DND-41 (cell line): Measurements from ENCODE around the gene ZKSCAN5.

Experiments
- ATAC-seq: fragments of 200-7000 bp; cut with Tn5 transposase; 3 replicates; pipeline ENCODE4 v1.9.1; 2021; ENCODE audit warnings: low read depth; ENCODE audit not compliant: insufficient read depth
- DNase-seq: peaks from one replicate; pipeline ENCODE4 v3.0.0-alpha.2; 2020
- H2AFZ ChIP-seq: 2 replicates; pipeline ENCODE4 v1.6.0; 2012; ENCODE audit warnings: low read depth, low read length
- H3K27ac ChIP-seq: 2 replicates; pipeline ENCODE4 v1.5.1; 2012; ENCODE audit warnings: low read length, inconsistent platforms
- H3K27me3 ChIP-seq: fragments of 200-600 bp; sonication (generic); 2 replicates; pipeline ENCODE4 v1.6.0; 2012; ENCODE audit warnings: low read length, mild to moderate bottlenecking, inconsistent platforms; ENCODE audit not compliant: insufficient read depth, poor library complexity
- H3K36me3 ChIP-seq: 2 replicates; pipeline ENCODE4 v1.5.1; 2012; ENCODE audit warnings: low read length, inconsistent platforms; ENCODE audit not compliant: insufficient read depth
- H3K4me1 ChIP-seq: 2 replicates; pipeline ENCODE4 v1.5.1; 2012; ENCODE audit warnings: mild to moderate bottlenecking, low read length; ENCODE audit not compliant: insufficient read depth
- H3K4me2 ChIP-seq: 2 replicates; pipeline ENCODE4 v1.6.0; 2012; ENCODE audit warnings: mild to moderate bottlenecking, moderate library complexity, low read length, inconsistent platforms; ENCODE audit not compliant: insufficient read depth
- H3K4me3 ChIP-seq, 2 experiments: fragments of 200-600 bp in 1 of 2; shearing (Covaris generic) in 1 of 2; 2 replicates each; pipeline ENCODE4 v1.5.1; 2012 to 2016; ENCODE audit warnings: inconsistent platforms in 2 of 2, low read length in 2 of 2, mild to moderate bottlenecking in 2 of 2, low read depth in 1 of 2, moderate library complexity in 1 of 2
- H3K79me2 ChIP-seq: 2 replicates; pipeline ENCODE4 v1.6.0; 2012; ENCODE audit warnings: low read length, inconsistent platforms; ENCODE audit not compliant: insufficient read depth
- H3K9ac ChIP-seq: 2 replicates; pipeline ENCODE4 v1.6.0; 2012; ENCODE audit warnings: low read depth, mild to moderate bottlenecking, inconsistent platforms, low read length, moderate library complexity
- H3K9me3 ChIP-seq: 2 replicates; pipeline ENCODE4 v1.5.1; 2012; ENCODE audit warnings: low read length, moderate library complexity, mild to moderate bottlenecking, inconsistent platforms; ENCODE audit not compliant: insufficient read depth, severe bottlenecking
- H4K20me1 ChIP-seq: 2 replicates; pipeline ENCODE4 v1.6.0; 2012; ENCODE audit warnings: low read length; ENCODE audit not compliant: insufficient read depth
- EZH2 ChIP-seq: IDR thresholded peaks from 3 replicates; pipeline ENCODE4 v1.6.1; 2012; ENCODE audit warnings: borderline replicate concordance, low read depth, mild to moderate bottlenecking, moderate library complexity, low read length, inconsistent platforms; ENCODE audit not compliant: severe bottlenecking
- TF ChIP-seq, protein P1 (sequence below): IDR thresholded peaks from 2 replicates; pipeline ENCODE4 v1.5.1; 2012; ENCODE audit warnings: borderline replicate concordance, low read length, moderate library complexity, mild to moderate bottlenecking; ENCODE audit not compliant: poor library complexity, severe bottlenecking; ENCODE audit errors: extremely low read depth

ZKSCAN5 gene

DNA sequence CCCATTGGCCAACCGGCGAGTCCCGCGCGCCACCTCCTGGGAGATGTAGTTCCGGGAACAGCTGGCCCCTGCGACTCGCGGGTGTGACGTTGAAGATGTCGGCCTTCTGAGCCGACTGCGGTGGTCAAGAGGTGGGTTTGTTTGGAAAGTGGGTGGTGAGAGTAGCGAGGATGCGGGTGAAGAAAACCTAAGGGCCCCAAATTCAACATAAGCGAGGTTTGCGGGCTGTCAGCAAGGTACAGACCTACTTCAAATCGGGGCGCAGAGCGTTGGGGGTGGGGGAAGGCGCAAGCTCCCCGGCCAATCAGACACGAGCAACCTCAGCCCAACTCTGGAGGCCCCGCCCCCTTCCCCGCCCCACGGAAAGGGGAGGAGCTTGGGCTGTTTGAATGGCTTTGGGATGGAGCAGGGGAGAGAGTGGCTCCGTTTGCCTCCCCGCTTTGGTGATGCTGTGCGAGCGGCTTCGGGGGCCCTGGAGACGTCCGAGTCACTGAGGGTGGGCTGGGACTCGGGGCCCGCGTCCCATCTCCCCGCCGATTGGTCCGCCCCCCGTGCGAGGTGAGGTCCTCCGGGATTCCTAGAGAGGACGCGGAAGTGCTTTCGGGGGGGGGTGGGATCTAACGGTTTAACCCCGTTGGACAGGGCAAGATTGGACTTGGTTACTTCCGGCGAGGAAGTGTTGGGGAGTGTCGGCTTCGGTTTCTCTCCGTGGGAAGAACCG lies at the start of gene ZKSCAN5:
Gene ZKSCAN5, plus strand, starts transcription at position 60 of the 721 bp plus-strand sequence. CDS start 1,383 bp downstream, outside the sequence.
- H3K27me3 ChIP-seq: no peaks in the 10 kb centered on the region
- H3K9ac ChIP-seq: peak within 1 kb of the TSS; percentile 77
- H3K4me3 ChIP-seq: peak within 1 kb of the TSS; percentile 49 to 86
- H3K9me3 ChIP-seq: no peaks in the 10 kb centered on the region
- peak within 1 kb of the TSS; percentile 98 for H2AFZ ChIP-seq
- peak; percentile 97 for DNase-seq
- peaks cover 46% of the 10 kb centered on the region for H3K4me1 ChIP-seq
- peaks cover 3% of the 10 kb centered on the region; the same call in 1 of the 2 replicates for H3K36me3 ChIP-seq
- TF ChIP-seq, protein P1, sequence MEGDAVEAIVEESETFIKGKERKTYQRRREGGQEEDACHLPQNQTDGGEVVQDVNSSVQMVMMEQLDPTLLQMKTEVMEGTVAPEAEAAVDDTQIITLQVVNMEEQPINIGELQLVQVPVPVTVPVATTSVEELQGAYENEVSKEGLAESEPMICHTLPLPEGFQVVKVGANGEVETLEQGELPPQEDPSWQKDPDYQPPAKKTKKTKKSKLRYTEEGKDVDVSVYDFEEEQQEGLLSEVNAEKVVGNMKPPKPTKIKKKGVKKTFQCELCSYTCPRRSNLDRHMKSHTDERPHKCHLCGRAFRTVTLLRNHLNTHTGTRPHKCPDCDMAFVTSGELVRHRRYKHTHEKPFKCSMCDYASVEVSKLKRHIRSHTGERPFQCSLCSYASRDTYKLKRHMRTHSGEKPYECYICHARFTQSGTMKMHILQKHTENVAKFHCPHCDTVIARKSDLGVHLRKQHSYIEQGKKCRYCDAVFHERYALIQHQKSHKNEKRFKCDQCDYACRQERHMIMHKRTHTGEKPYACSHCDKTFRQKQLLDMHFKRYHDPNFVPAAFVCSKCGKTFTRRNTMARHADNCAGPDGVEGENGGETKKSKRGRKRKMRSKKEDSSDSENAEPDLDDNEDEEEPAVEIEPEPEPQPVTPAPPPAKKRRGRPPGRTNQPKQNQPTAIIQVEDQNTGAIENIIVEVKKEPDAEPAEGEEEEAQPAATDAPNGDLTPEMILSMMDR: no peak
- TF ChIP-seq EZH2: no peak
- peaks cover 57% of the 10 kb centered on the region for H3K79me2 ChIP-seq
- H3K27ac ChIP-seq: peak within 1 kb of the TSS; percentile 95
- peak within 1 kb of the TSS; percentile 91 for H3K4me2 ChIP-seq
- H4K20me1 ChIP-seq: 0 out of 2 replicates have a peak, but pooled peaks cover 3% of the 10 kb centered on the region
- peak; percentile 74 for ATAC-seq

DNA sequence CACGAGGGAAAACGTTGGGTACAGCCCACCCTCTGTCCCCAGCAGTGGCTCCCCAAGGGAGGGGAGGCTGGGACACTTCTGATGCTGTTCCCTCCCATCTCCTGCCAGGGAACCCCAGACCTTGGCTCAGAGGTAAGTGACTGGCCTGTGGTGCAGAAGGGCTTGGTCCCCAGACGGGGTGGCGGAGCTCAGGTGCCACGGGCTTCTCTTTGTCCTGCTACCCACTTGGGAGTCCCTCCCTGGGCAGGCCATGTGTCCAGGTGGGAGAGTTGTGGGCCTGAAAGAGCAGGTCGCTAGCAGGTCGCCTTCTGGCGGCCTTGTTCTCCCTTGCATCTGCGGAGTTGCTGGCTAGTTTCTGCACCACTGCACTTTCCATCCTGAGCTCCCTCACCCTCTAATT lies 48.6 kb upstream of the ZKSCAN5 start:
- Histone ChIP-seq H3K4me3 (no peak overlapping the region), H2AFZ (no peak overlapping the region), H3K4me2 (no peak overlapping the region), H3K27ac (no peak overlapping the region), H3K9ac (no peak overlapping the region), H3K79me2 (peaks cover 55% of the 10 kb centered on the region), H3K4me1 (peaks cover 1% of the 10 kb centered on the region), H3K9me3 (no peaks in the 10 kb centered on the region), H4K20me1 (peaks cover 77% of the 10 kb centered on the region), H3K27me3 (no peaks in the 10 kb centered on the region), H3K36me3 (peaks cover 98% of the 10 kb centered on the region)
- TF ChIP-seq EZH2: no peak
- TF ChIP-seq, protein P1: no peak
- DNase-seq (no peak), ATAC-seq (no peak)

DNA sequence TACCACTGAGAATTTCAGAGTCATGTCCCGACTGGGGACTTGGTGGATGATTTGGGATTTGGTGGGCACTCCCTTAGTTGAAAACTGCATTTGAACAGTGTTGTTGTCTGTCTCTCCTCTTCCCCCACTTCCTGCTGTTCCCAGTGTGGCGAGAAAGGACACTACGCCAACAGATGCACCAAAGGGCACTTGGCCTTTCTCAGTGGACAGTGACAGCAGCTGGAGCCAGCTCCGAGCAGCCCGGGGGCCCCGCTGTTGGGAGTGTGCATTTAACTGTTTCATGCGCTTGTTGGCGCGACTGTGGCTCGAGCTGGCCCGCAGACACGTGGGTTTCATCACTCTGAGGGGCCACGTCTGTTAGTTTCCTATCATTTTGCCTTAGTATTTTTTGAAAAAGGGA lies 48.2 kb upstream of the ZKSCAN5 start:
- Histone ChIP-seq H3K27me3 (no peaks in the 10 kb centered on the region), H3K4me3 (no peak overlapping the region), H3K9me3 (no peaks in the 10 kb centered on the region), H3K79me2 (peaks cover 59% of the 10 kb centered on the region), H3K36me3 (peaks cover 98% of the 10 kb centered on the region), H2AFZ (no peak overlapping the region), H4K20me1 (peaks cover 81% of the 10 kb centered on the region), H3K4me2 (no peak overlapping the region), H3K27ac (no peak overlapping the region), H3K4me1 (peaks cover 5% of the 10 kb centered on the region), H3K9ac (no peak overlapping the region)
- ATAC-seq (no peak), DNase-seq (no peak)
- TF ChIP-seq, protein P1: no peak
- TF ChIP-seq EZH2: no peak
